CD4-positive, alpha-beta T cell treated with Interleukin-12 subunit alpha and Interleukin-12 subunit beta, for 1 hour (primary cell): ENCODE measurements around the gene CCHCR1.
"Not testable (repeated sequence)": the region's sequence is repeated elsewhere in the genome, so short reads cannot be mapped to it uniquely, and the experiment has no call there.

Experiments used
- DNase-seq: peaks from one replicate; pipeline ENCODE4 v3.0.0-alpha.2; 2020

CCHCR1 gene, protein sequence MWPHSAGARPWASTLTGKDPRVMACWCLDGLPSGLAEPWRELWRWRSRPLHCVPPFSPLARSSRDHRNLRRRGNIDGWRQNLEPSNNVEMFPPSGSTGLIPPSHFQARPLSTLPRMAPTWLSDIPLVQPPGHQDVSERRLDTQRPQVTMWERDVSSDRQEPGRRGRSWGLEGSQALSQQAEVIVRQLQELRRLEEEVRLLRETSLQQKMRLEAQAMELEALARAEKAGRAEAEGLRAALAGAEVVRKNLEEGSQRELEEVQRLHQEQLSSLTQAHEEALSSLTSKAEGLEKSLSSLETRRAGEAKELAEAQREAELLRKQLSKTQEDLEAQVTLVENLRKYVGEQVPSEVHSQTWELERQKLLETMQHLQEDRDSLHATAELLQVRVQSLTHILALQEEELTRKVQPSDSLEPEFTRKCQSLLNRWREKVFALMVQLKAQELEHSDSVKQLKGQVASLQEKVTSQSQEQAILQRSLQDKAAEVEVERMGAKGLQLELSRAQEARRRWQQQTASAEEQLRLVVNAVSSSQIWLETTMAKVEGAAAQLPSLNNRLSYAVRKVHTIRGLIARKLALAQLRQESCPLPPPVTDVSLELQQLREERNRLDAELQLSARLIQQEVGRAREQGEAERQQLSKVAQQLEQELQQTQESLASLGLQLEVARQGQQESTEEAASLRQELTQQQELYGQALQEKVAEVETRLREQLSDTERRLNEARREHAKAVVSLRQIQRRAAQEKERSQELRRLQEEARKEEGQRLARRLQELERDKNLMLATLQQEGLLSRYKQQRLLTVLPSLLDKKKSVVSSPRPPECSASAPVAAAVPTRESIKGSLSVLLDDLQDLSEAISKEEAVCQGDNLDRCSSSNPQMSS

DNA sequence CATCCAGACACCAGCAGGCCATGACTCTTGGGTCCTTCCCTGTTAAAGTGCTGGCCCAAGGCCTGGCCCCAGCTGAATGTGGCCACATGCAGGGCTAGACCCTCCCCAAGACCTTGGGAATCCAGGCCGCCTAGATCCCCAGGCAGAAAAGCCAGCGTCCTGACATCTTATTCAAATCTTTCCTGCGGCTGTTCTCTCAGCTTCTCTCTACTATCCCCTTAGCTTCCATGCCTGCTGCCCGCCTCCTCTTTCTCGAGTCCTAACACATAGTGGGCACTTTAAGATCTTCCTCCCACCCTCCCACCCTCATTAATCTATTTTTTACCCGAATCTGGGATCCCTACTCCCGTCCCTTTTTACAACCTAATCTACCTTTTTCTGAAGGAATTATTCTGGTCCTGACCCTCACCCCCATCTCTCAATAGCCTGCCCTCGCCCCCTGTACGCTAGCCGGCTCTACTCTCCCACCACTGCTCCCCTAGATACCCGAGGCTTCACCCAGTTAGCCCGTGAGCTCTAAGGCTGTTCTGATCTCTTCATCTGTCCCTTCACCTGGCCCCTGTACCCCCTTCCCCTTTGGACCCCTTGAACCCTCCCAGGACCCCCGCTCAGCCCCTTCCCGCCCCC, at the start of gene CCHCR1:
Gene CCHCR1 (minus strand): TSS at position 290 of the 627 bp plus-strand sequence. CDS start 202 bp downstream, at position 88.
- no peak for DNase-seq

DNA sequence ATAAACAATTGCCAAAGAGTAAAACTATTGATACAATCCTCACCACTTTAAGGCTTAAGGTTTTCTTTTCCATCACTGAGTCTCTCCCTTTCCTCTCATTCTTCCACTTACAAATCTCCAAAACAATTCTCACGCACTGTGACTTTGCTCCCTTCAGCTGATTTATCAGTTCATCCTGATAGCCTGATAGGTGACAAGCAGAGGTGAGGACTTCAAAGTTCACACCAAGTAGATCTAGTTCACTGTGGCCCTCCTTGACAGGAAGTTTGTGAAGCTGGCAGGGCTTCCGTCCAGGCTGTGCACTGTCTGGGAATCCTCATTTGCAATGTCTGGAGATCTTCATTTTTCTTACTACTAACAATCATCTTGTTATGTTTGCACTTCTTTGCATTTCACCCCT, 48.0 kb upstream of the CCHCR1 start:
- DNase-seq, result no peak

DNA sequence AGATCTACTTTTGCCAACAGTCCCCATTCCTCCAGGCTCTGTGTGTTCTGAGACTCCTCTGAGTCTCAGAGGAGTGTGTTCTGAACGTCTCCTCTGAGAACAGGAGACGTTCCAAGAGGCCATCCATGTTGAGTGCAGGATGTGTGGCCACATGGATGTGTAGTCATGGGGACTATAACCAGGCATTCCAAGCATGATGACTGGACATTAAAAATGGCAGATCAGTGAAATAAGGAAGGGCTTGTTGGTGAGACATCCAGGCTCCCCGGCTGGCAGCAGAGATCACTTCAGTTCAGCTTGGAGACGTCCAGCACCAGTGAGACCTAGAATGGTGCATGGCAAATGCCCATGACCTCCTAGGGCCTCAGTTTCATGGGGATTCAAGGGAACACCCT, 47.1 kb upstream of the CCHCR1 start:
- DNase-seq, result no peak

DNA sequence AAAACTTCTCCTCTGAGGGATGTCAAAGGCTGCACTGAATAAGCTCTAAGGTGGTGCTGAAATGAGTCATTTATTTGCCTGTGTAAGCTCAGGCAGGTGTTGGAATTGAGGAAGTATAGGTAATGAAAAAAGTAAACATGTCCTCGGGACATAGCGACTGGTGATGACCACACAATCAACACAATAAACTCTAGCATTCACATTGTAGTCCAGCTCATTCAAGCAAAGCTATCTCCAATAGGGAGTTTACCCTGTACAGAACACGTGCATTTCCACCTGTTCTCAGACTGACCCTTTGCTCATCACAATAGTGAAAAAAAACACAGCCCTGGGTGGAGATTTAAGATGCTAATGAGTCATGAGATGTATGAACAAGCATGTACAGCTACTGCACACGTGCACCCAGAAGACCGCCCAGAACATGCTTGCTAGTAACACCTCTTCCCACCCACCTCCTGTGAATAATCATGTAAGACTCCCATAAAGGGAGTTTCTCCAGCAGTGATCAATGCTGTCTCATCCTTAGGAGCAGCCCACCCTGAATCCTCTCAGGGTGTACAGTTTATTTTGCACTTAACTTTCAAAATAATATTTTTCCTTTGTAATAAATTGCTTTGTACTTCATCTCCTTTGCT, 45.9 kb upstream of the CCHCR1 start:
- DNase-seq, result peak; percentile 64

DNA sequence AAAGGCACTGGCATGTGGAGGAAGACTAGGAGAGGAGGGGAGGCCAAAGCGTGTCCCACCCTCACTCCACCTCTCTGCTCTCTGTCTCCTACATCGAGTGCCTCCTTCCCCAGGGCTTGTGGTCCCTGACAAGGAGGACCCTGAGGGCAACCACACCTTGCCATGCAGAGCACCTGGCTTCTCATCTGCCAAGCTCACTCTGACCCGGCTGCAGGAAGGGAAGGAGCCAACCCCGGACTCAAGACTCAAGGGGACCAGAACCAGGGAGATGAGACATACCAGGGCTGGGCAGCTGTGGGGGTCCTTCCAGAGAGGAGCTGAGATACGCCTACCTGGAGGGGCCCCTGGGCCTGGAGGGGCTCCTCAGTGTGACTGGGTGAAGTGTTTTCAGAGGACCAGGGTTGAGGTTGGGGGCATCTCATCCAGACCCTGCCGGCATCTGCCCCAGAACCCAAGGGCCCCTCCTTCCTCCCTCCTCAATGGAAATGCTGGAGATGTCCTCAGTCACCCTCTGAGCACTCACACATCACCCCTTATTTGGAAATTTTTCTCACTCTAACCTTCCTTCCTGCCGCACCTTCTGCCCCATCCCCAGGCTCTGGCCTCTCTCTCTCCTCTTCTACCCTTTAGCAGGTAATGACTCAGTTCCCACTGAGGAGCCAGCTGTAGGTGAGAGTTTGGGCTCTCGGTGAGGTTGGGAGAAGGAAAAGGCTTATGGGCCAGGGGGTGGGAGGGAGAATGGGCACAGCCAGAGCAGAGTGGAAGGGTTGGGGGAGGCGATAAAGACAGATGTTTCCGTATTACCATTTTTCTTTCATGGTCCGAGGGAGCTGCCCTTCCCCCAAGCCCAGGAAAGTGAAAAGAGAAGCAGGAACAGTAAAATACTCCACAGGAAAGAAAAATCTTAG, 44.9 kb upstream of the CCHCR1 start:
- no peak for DNase-seq

DNA sequence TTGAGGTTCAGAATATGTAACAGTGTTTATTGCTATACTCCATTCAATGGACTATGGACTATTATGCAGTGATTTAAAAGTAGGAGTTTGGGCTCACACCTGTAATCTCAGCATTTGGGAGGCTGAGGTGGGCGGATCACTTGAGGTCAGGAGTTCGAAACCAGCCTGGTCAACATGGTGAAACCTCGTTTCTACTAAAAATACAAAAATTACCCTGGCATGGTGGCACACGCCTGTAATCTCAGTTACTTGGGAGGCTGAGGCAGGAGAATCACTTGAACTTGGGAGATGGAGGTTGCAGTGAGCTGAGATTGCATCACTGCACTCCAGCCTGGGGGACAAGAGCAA, 41.5 kb upstream of the CCHCR1 start:
- not testable (repeated sequence) for DNase-seq

DNA sequence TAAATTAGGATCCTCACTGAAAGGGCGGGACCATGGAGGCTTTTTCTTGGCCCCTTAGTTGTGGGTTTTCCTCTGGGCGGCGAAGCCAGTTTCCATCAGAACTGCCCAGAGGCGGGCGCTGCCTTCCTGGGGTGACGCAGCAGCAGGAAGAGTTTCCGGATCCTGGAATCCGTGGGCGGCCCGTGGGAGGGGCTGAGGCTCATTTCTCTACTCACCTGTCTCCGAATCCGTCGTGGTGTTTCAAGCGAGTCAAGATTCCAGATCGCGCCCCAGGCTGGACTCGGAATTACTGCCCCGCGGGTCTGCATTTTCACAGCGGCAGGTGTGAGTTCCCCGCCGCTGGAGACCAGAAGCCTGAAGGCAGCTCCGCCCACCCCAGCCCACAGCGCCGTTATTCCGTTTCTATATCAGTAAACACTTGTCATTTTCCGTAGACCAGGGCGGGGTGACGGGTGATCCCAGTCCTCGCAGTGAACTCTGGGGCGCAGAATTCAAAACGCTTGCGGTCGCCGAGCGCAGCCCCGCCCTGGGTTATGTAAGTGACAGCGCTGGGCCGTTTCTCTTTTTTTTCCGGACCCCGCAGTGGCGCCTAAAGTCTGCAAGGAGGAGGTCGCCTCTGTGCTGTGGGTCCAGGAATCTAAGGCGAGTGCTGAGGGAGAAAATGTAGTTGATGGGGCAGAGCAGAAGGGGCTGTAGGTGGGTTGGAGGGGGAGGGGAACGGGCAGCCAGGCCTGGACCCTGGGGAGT, 40.1 kb upstream of the CCHCR1 start:
- peak; percentile 96 for DNase-seq

DNA sequence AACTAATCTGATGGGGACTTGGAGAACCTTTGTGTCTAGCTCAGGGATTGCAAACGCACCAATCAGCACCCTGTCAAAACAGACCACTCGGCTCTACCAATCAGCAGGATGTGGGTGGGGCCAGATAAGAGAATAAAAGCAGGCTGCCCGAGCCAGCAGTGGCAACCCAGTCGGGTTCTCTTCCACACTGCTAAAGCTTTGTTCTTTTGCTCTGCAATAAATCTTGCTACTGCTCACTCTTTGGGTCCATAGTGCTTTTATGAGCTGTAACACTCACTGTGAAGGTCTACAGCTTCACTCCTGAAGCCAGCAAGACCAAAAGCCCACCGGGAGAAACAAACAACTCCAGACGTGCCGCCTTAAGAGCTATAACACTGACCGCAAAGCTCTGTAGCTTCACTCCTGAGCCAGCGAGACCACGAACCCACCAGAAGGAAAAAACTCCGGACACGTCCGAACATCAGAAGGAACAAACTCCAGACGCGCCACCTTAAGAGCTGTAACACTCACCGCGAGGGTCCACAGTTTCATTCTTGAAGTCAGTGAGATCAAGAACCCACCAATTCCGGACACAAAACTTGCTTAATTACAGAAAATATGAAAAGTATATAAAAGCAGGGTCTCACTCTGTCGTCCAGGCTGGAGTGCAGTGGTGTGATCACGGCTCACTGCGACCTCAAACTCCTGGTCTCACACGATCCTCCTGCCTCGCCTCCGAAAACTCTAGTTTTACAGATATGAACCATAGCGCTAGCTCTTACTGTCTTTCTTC, 38.8 kb upstream of the CCHCR1 start:
- DNase-seq, result peak; percentile 35

DNA sequence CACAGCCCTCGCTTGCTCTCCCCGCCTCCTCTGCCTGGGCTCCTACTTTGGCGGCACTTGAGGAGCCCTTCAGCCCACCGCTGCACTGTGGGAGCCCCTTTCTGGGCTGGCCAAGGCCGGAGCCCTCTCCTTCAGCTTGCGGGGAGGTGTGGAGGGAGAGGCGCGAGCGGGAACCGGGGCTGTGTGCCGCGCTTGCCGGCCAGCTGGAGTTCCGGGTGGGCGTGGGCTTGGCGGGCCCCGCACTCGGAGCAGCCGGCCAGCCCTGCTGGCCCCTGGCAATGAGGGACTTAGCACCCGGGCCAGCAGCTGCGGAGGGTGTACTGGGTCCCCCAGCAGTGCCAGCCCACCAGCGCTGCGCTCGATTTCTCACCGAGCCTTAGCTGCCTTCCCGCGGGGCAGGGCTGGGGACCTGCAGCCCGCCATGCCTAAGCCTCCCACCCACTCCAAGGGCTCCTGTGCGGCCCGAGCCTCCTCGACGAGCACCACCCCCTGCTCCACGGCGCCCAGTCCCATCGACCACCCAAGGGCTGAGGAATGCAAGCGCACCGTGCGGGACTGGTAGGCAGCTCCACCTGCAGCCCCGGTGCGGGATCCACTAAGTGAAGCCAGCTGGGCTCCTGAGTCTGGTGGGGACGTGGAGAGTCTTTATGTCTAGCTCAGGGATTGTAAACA, 37.8 kb upstream of the CCHCR1 start:
- not testable (repeated sequence) for DNase-seq

DNA sequence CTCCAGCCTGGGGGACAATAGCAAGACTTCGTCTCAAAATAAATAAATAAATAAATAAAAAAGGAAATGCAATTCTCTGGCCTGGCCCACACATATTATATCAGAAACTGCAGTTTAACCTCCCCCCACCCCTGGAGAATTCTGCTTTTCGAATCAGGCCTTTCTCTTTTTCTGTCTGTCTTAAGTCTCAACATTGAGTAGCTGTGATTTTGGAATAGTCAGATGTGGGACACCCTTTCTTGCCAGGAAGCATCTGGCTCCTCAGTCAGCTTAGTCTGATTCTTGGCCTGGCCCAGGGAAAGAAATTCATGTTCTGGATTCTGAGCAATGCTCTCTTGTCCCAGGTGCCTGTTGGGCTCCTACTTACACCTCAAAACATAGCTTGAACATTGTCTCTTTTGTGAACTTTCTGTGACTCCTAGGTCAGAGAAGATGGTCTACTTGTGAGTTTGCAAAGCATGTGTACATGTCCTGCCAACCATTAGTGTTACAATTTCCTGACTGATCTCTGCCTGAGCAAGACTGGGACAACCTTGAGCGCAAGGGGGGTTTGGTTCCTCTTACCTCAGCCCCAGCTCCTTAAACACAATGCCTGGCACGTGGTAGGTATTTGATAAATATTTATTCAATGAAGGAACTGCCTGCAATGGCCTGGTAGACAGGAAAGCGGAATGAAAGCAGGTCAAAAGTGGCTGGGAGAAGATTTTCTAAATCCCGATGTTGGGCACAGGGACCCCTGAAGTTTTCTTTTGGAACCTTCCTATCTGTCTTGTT, 36.6 kb upstream of the CCHCR1 start:
- DNase-seq, result no peak

DNA sequence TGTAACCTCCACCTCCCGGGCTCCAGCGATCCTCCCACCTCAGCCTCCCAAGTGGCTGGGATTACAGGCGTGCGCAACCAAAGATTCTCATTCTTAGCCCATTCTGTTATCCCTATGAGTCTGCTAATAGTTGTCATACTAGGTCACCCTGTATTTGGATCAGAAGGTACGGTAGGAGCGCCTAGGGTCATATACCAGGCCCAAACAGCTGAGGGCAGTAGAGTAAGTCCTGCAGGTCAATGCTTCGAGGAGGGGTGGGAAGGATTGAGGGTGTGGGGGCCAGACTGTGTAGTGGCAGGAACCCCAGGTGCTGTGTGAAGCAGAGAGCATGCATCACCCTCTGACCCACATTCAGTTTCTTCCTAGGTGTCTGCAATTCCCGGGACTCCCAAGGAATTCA, 35.6 kb upstream of the CCHCR1 start:
- no peak for DNase-seq

DNA sequence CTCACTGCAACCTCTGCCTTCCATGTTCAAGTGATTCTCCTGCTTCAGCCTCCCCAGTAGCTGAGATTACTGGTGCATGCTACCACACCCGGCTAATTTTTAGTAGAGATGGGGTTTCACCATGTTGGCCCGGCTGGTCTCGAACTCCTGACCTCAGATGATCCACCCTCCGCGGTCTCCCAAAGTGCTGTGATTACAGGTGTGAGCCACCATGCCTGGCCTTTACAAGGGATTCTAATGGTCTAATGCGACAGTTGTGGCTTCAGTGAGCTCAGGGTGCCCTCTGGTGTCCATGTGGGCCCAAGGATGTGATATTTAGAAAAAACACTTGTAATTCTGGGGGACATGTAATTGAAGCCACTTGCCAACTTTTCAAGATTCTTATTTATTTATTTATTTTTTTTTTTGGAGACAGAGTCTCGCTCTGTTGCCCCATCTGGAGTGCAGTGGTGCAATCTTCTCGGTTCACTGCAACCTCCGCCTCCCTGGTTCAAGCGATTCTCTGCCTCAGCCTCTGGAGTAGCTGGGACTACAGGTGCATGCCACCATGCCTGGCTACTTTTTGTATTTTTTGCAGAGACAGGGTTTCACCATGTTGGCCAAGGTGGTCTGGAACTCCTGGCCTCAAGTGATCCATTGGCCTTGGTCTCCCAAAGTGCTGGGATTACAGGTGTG, 35.0 kb upstream of the CCHCR1 start:
- peak; percentile 72 for DNase-seq

DNA sequence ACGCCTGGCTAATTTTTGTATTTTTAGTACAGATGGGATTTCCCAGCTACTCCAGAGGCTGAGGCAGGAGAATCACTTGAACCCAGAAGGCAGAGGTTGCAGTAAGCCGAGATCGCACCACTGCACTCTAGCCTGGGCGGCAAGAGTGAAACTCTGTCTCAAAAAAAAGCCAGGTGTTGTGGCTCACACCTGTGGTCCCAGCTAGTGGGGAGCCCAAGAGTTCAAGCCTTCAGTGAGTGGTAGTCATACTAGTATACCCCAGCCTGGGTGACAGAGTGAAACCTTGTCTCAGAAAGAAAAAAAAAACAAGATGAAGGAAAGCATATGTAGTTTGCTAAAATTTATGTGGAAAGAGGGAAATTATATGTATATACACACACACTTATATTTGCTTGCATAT, 32.9 kb upstream of the CCHCR1 start:
- no peak for DNase-seq

DNA sequence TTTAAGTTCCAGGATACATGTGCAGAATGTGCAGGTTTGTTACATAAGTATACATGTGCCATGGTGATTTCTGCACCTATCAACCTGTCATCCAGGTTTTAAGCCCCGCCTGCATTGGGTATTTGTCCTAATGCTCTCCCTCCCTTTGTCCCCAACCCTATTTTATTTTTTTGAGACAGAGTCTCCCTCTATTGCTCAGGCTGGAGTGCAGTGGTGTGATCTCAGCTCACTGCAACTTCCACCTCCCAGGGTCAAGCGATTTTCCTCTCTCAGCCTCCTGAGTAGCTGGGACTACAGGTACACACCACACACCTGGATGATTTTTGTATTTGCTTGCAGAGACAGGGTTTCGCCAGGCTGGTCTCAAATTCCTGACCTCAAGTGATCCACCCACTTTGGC, 31.6 kb upstream of the CCHCR1 start:
- DNase-seq, result not testable (repeated sequence)

DNA sequence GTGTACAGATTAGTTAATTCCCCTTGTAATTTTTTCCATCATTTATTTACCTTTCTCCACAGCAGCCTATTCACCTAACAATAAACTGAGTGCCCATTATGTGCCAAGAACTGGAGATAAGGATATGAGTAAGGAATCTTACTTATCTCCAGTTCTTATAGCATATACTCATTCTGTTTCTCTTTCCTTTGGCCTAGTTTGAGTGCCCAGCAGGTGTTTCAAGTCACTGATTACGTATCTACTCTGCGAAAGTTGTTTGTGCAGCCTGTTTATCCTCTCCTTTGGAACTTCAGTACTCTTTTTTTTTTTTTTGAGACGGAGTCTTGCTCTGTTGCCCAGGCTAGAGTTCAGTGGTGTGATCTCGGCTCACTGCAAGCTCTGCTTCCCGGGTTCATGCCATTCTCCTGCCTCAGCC, 30.2 kb upstream of the CCHCR1 start:
- DNase-seq, result no peak

DNA sequence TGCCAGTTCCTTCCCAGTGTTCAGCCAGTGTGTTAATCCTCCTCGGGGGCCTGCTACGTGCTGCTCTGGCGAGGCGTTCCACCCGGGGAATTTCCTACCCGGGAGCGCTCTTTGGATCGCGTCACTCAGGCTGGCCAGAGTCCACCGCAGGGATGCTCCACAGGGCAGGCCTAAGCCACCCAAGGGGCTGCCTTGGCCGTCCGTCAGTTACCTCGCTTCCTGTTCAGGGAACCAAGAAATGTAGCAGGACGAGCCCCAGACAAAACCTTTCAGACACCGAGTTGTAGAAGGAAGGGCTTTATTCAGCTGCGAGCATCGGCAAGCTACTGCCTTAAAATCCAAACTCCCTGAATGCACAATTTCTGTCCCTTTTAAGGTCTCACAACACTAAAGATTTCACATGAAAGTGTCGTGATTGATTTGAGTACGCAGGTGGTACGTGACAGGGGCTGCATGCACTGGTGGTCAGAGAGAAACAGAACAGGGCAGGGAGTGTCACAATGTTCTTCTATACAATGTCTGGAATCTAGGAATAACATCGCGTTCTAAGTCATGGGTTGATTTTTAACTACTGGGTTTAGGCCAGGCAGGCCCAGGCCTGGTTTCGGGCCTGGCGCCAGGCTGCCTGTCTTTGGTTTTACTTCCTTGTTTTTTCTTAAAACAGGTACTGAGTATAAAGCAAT, 28.6 kb upstream of the CCHCR1 start:
- no peak for DNase-seq

DNA sequence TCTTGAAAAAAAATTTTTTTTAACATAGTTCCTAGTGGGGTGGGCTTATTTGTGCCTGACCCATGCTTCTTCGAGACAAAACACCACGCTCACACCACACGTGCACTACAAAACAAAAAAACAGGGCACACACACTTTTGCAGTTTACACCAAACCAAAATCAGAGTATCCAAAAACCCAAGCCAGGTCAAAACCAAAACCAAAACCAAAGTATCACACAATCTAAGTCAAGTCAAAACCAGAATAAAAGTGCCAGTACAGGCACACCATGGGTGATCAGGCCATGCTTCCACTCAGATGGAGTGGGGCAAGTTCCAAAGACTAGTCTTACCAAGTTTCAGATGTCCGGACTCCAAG, 28.1 kb upstream of the CCHCR1 start:
- not testable (repeated sequence) for DNase-seq

DNA sequence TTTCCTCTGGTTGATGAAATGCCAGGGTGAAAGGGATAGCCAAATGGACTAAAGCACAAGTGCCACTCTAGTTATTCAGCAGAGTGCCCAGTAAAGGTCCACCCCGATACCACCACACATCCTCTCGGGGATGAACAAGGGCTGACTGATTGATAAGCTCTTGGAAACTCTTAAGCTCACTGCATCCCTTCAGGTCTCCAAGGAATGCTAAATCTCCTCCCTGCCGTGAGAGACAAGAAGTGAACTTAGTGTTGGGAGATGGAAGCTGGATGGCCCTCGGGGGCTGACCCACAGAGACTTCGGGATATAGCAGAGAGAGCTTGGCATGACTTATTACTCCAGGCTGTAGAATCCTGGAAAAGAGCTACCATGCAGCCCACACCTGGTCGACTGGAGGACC, 26.3 kb upstream of the CCHCR1 start:
- DNase-seq, result not testable (repeated sequence)
